Stomach (tissue), 9 donors: Measurements from ENCODE around the gene ATP2B2. TPM values are rescaled to one million over a fixed set of nuclear protein-coding genes. Genes with fewer than 3 reads are reported as not detected.

Experiments used
- DNase-seq, 2 donors: peaks; one replicate each; pipeline versions ENCODE4 v3.0.0 to v3.0.0-alpha.2; 2013 to 2019
- H3K27ac ChIP-seq, 5 donors: fragments of 200-600 bp in 4 of 5; sonication (generic) in 4 of 5; one replicate each; pipeline ENCODE4 v1.5.1; 2013 to 2019; ENCODE audit warnings: mild to moderate bottlenecking in 1 of 5, moderate library complexity in 1 of 5
- H3K27me3 ChIP-seq, 3 donors: fragments of 200-600 bp; sonication (generic); one replicate each; pipeline ENCODE4 v1.5.1; 2017 to 2019; ENCODE audit warnings: mixed run types in 1 of 3
- H3K36me3 ChIP-seq, 4 donors: fragments of 200-600 bp; sonication (generic); 1 replicate in 3 of 4; 2 replicates in 1 of 4; pipeline ENCODE4 v1.5.1; 2016 to 2019
- H3K4me1 ChIP-seq, 4 donors: fragments of 200-600 bp; sonication (generic); one replicate each; pipeline ENCODE4 v1.5.1; 2016 to 2019
- H3K4me3 ChIP-seq, 4 donors: fragments of 200-600 bp; sonication (generic) in 3 of 4; one replicate each; pipeline ENCODE4 v1.5.1; 2016 to 2019; ENCODE audit warnings: mild to moderate bottlenecking in 1 of 4
- H3K9me3 ChIP-seq, 4 donors: fragments of 200-600 bp; sonication (generic); one replicate each; pipeline ENCODE4 v1.5.1; 2016 to 2019
- CTCF ChIP-seq, 7 experiments: fragments of 450-650 bp in 4 of 7; fragments of 200-600 bp in 3 of 7; sonication (generic) in 3 of 7; IDR thresholded peaks; one replicate each; pipeline ENCODE4 v1.5.1; 2016 to 2019; ENCODE audit warnings: antibody characterized with exemption in 7 of 7, control low read depth in 2 of 7, mild to moderate bottlenecking in 1 of 7
- EP300 ChIP-seq: sonication (generic); formaldehyde crosslinking; IDR thresholded peaks from one replicate; pipeline ENCODE4 v1.6.1; 2017; ENCODE audit warnings: antibody characterized with exemption
- POLR2A ChIP-seq, 4 donors: fragments of 450-650 bp; IDR thresholded peaks; one replicate each; pipeline ENCODE4 v1.6.1; 2016; ENCODE audit warnings: antibody characterized with exemption in 4 of 4, control low read depth in 2 of 4, mild to moderate bottlenecking in 1 of 4, moderate library complexity in 1 of 4
- POLR2AphosphoS5 ChIP-seq, 3 donors: sonication (generic); formaldehyde crosslinking; IDR thresholded peaks; one replicate each; pipeline ENCODE4 v1.6.1; 2016; ENCODE audit warnings: antibody characterized with exemption in 3 of 3
- WGBS, 5 donors: extraction: QIAGEN DNeasy Blood & Tissue Kit in 3 of 5; methylation state at CpG; one replicate each; pipeline versions ENCODE4 v1.1.5 to v1.1.7; 2013 to 2018; 5-methylcytosine and 5-hydroxymethylcytosine counted together
- intact Hi-C: fragments of 100-400 bp; cut with DNase I; formaldehyde crosslinking; loops from one replicate; pipeline ENCODE4 v1.15.1; 2023; ENCODE audit warnings: low total_unique reads
- polyA plus RNA-seq, 3 donors: library from polyadenylated mRNA; stranded (reverse); fragments of 200-250 nt; gene quantifications; one replicate each; pipeline ENCODE4 v1.2.3, GENCODE V29; 2013
- total RNA-seq, 5 donors: library from RNA; depleted of rRNA; stranded (reverse); fragments of >200 nt; gene quantifications; one replicate each; pipeline versions ENCODE4 v1.1.0 to v1.2.3, GENCODE V29; 2014 to 2016
- donor health status: healthy with polysubstance abuse.
- donor health status: Bipolar disorder and iron deficiency.
- donor health status: healthy.

The ATP2B2 gene
- total and polyA plus RNA-seq, 8 donors = 0.03 to 0.37 TPM; not detected in 6

- Histone ChIP-seq H3K27me3 (peaks cover 0 to 9% (median 0%) of the 10 kb centered on the region in 3 donors), H3K4me1 (no peaks in the 10 kb centered on the region), H3K4me3 (no peak overlapping the region), H3K27ac (no peak overlapping the region), H3K36me3 (no peaks in the 10 kb centered on the region), H3K9me3 (no peaks in the 10 kb centered on the region)
- 56 to 62% (median 61%) methylated on average over 11 of the region's 11 CpGs for WGBS, 5 donors
- no peak for DNase-seq
- intact Hi-C loops = loop anchor here (5.0 kb wide), 1 partner anchor 394 kb away; no protein-coding TSS in a partner anchor
- no peak for TF ChIP-seq EP300
- TF ChIP-seq POLR2A (IDR thresholded peaks at IDR 0.05) = no peak
- no peak for TF ChIP-seq CTCF (IDR thresholded peaks at IDR 0.05)
- no peak for TF ChIP-seq POLR2AphosphoS5 (IDR thresholded peaks at IDR 0.05)
Observed at GRCh38 chr3:10343526-10343925, 161.9 kb downstream of the ATP2B2 start.

GRCh38 chr3:10342781-10343180 lies 162.6 kb downstream of the ATP2B2 start:
- H3K36me3 ChIP-seq = no peaks in the 10 kb centered on the region
- no peak overlapping the region for H3K27ac ChIP-seq
- intact Hi-C loops = loop anchor here (5.0 kb wide), 1 partner anchor 395 kb away; no protein-coding TSS in a partner anchor
- WGBS, 5 donors = 81 to 94% (median 83%) methylated on average over 7 to 14 of the region's 14 CpGs; no CpG with 5 or more reads in 1 of the 5 donors
- no peaks in the 10 kb centered on the region for H3K4me1 ChIP-seq
- H3K27me3 ChIP-seq = peaks cover 0 to 12% (median 0%) of the 10 kb centered on the region in 3 donors
- TF ChIP-seq EP300 (no peak), CTCF (IDR thresholded peaks at IDR 0.05) (no peak), POLR2AphosphoS5 (IDR thresholded peaks at IDR 0.05) (no peak), POLR2A (IDR thresholded peaks at IDR 0.05) (no peak)
- no peak for DNase-seq
- H3K9me3 ChIP-seq = no peaks in the 10 kb centered on the region
- no peak overlapping the region for H3K4me3 ChIP-seq

DNA sequence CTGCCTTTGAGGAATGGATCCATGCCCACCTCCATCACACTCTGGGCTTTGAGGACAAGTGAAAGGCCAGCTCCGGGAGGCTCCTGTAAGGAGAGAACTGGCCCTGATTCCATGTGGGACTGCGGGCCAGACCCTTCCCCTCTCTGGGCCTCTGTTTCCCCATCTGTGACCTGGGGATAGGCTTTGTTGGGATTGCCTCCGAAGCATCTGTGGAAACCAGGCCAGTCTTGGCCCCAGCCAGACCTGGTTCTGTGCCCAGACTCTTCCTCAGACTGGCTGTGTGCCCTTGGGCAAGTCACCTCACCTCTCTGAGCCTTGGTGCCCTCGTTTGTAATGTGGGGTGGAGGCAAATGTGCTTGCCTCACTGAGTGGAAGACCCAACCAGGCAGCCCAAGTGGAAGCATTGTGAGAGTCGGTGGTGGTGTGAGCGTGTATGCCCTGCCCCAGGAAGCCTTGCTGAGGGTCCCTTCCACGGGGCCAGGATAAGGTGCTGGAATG lies 163.4 kb downstream of the ATP2B2 start:
- Histone ChIP-seq H3K9me3 (no peaks in the 10 kb centered on the region), H3K27ac (no peak overlapping the region), H3K36me3 (no peaks in the 10 kb centered on the region), H3K27me3 (peaks cover 0 to 19% (median 0%) of the 10 kb centered on the region in 3 donors), H3K4me1 (no peaks in the 10 kb centered on the region), H3K4me3 (no peak overlapping the region)
- intact Hi-C loops = loop anchor here (5.0 kb wide), 1 partner anchor 395 kb away; no protein-coding TSS in a partner anchor
- WGBS, 5 donors = 69 to 74% (median 72%) methylated on average over 6 to 7 of the region's 7 CpGs
- no peak for DNase-seq
- TF ChIP-seq EP300 (no peak), POLR2AphosphoS5 (IDR thresholded peaks at IDR 0.05) (no peak), CTCF (IDR thresholded peaks at IDR 0.05) (no peak), POLR2A (IDR thresholded peaks at IDR 0.05) (no peak)

- H3K4me1 ChIP-seq = no peaks in the 10 kb centered on the region
- peaks cover 0 to 20% (median 0%) of the 10 kb centered on the region in 3 donors for H3K27me3 ChIP-seq
- intact Hi-C loops = loop anchor here (5.0 kb wide), 1 partner anchor 397 kb away; no protein-coding TSS in a partner anchor
- no peak for TF ChIP-seq EP300
- no peak for TF ChIP-seq POLR2A (IDR thresholded peaks at IDR 0.05)
- TF ChIP-seq CTCF (IDR thresholded peaks at IDR 0.05) = no peak
- TF ChIP-seq POLR2AphosphoS5 (IDR thresholded peaks at IDR 0.05) = no peak
- 87 to 92% (median 88%) methylated on average over 18 of the region's 18 CpGs for WGBS, 5 donors
- no peak for DNase-seq
- no peak overlapping the region for H3K27ac ChIP-seq
- H3K4me3 ChIP-seq = no peak overlapping the region
- no peaks in the 10 kb centered on the region for H3K9me3 ChIP-seq
- H3K36me3 ChIP-seq = no peaks in the 10 kb centered on the region
Observed at GRCh38 chr3:10340476-10340875, 164.9 kb downstream of the ATP2B2 start.
